Ishikawa (cell line): Measurements from ENCODE around the gene FKBP10.

Experiments
- CEBPB ChIP-seq: IDR thresholded peaks from 2 replicates; pipeline ENCODE4 v1.6.1; 2012
- CREB1 ChIP-seq: IDR thresholded peaks from 2 replicates; pipeline ENCODE4 v1.6.1; 2012; ENCODE audit warnings: low read depth
- EGR1 ChIP-seq: IDR thresholded peaks from 2 replicates; pipeline ENCODE4 v1.6.1; 2012
- EP300 ChIP-seq: IDR thresholded peaks from 2 replicates; pipeline ENCODE4 v1.6.1; 2012; ENCODE audit warnings: borderline replicate concordance
- FOXM1 ChIP-seq: IDR thresholded peaks from 2 replicates; pipeline ENCODE4 v1.6.1; 2012; ENCODE audit warnings: low read depth, borderline replicate concordance
- NFIC ChIP-seq: IDR thresholded peaks from 2 replicates; pipeline ENCODE4 v1.6.1; 2012
- RAD21 ChIP-seq: IDR thresholded peaks from 2 replicates; pipeline ENCODE4 v1.6.1; 2012; ENCODE audit warnings: low read depth
- TAF1 ChIP-seq: IDR thresholded peaks from 2 replicates; pipeline ENCODE4 v1.6.1; 2012; ENCODE audit warnings: low read depth, mild to moderate bottlenecking
- TCF12 ChIP-seq: IDR thresholded peaks from 2 replicates; pipeline ENCODE4 v1.6.1; 2012; ENCODE audit warnings: low read depth
- TEAD4 ChIP-seq: IDR thresholded peaks from 2 replicates; pipeline ENCODE4 v1.6.1; 2012
- YY1 ChIP-seq: IDR thresholded peaks from 2 replicates; pipeline ENCODE4 v1.6.1; 2012; ENCODE audit warnings: low read depth
- ZBTB7A ChIP-seq: IDR thresholded peaks from 2 replicates; pipeline ENCODE4 v1.6.1; 2012; ENCODE audit warnings: low read depth
- TF ChIP-seq, protein P1 (sequence below): IDR thresholded peaks from 2 replicates; pipeline ENCODE4 v1.6.1; 2012
- TF ChIP-seq, protein P2 (sequence below): IDR thresholded peaks from 2 replicates; pipeline ENCODE4 v1.6.1; 2012; ENCODE audit warnings: low read depth, mild to moderate bottlenecking

DNA sequence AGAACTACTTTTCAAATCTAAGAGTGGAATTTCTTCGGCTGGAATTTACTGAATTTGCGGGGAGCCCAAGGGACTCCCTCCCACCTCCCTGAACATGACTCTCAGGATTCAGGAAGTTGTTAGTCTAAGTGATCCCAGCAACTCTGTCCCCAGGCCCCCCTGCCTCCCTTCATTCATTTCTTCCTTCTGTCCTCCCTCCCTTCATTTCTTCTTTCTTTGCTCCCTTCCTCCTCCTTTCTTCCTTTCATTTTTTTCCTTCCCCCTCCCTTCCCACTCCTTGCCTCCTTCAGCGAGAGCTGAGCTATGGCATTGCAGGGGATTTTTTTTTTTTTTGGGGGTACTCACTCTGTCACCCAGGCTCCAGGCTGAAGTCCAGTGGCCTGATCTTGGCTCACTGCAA is 15.4 kb upstream of the FKBP10 start:
- TF ChIP-seq, protein P1, sequence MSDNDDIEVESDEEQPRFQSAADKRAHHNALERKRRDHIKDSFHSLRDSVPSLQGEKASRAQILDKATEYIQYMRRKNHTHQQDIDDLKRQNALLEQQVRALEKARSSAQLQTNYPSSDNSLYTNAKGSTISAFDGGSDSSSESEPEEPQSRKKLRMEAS: no peak
- TF ChIP-seq TCF12: no peak
- TF ChIP-seq TAF1: no peak
- no peak for TF ChIP-seq FOXM1
- no peak for TF ChIP-seq CREB1
- TF ChIP-seq TEAD4: no peak
- no peak for TF ChIP-seq EGR1
- no peak for TF ChIP-seq YY1
- TF ChIP-seq CEBPB: no peak
- no peak for TF ChIP-seq RAD21
- TF ChIP-seq, protein P2, sequence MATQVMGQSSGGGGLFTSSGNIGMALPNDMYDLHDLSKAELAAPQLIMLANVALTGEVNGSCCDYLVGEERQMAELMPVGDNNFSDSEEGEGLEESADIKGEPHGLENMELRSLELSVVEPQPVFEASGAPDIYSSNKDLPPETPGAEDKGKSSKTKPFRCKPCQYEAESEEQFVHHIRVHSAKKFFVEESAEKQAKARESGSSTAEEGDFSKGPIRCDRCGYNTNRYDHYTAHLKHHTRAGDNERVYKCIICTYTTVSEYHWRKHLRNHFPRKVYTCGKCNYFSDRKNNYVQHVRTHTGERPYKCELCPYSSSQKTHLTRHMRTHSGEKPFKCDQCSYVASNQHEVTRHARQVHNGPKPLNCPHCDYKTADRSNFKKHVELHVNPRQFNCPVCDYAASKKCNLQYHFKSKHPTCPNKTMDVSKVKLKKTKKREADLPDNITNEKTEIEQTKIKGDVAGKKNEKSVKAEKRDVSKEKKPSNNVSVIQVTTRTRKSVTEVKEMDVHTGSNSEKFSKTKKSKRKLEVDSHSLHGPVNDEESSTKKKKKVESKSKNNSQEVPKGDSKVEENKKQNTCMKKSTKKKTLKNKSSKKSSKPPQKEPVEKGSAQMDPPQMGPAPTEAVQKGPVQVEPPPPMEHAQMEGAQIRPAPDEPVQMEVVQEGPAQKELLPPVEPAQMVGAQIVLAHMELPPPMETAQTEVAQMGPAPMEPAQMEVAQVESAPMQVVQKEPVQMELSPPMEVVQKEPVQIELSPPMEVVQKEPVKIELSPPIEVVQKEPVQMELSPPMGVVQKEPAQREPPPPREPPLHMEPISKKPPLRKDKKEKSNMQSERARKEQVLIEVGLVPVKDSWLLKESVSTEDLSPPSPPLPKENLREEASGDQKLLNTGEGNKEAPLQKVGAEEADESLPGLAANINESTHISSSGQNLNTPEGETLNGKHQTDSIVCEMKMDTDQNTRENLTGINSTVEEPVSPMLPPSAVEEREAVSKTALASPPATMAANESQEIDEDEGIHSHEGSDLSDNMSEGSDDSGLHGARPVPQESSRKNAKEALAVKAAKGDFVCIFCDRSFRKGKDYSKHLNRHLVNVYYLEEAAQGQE: no peak
- no peak for TF ChIP-seq ZBTB7A
- no peak for TF ChIP-seq EP300
- no peak for TF ChIP-seq NFIC
